ENCODE data around the gene LRFN5.
A peak's percentile ranks its signal among the peaks of the same experiment; 100 is the strongest.

- TF ChIP-seq CTCF (conservative IDR thresholded peaks at IDR 0.05 in 1 of 2, IDR thresholded peaks at IDR 0.05 in 1 of 2; ENCODE audit: low read depth in 1 of 2, low read length in 2 of 2) (peak in 1 of 2 donors; percentile 12), EZH2 (IDR thresholded peaks at IDR 0.05; ENCODE audit: low read length, missing control alignments) (no peak)
Measured at GRCh38 chr14:41824441-41824840, 217.8 kb downstream of the LRFN5 start.
